Activated CD4-positive, CD25-positive, alpha-beta regulatory T cell treated with anti-CD3 and anti-CD28 coated beads, Interleukin-2, amount 50 U/mL, for 16 hours (primary cell): ENCODE data around the gene AMOTL2.

Experiments
- DNase-seq: peaks from one replicate; pipeline ENCODE4 v3.0.0-alpha.2; 2020; ENCODE audit warnings: low read depth, low spot score

AMOTL2 gene

GRCh38 chr3:134380249-134380648, 6.0 kb upstream of the AMOTL2 start:
- no peak for DNase-seq

- DNase-seq, result no peak
Measured at GRCh38 chr3:134378818-134379217, 4.6 kb upstream of the AMOTL2 start.

GRCh38 chr3:134378384-134378783, 4.1 kb upstream of the AMOTL2 start:
- no peak for DNase-seq

- DNase-seq, result no peak
Measured at GRCh38 chr3:134377896-134378295, 3.6 kb upstream of the AMOTL2 start.

- no peak for DNase-seq
Measured at GRCh38 chr3:134376786-134377426, 2.7 kb upstream of the AMOTL2 start.

GRCh38 chr3:134376385-134376765, 2.1 kb upstream of the AMOTL2 start:
- DNase-seq, result no peak

GRCh38 chr3:134375582-134376384, 1.5 kb upstream of the AMOTL2 start:
- DNase-seq, result no peak

- DNase-seq, result no peak
Measured at GRCh38 chr3:134374791-134375581, 739 bp upstream of the AMOTL2 start.

- DNase-seq, result no peak
Measured at GRCh38 chr3:134373271-134374104, 759 bp downstream of the AMOTL2 start.

GRCh38 chr3:134372396-134373270, 1.6 kb downstream of the AMOTL2 start:
- DNase-seq, result no peak

- no peak for DNase-seq
Measured at GRCh38 chr3:134371542-134372324, 2.5 kb downstream of the AMOTL2 start.

GRCh38 chr3:134370611-134371531, 3.4 kb downstream of the AMOTL2 start:
- no peak for DNase-seq

GRCh38 chr3:134369861-134370596, 4.2 kb downstream of the AMOTL2 start:
- DNase-seq, result no peak

GRCh38 chr3:134369231-134369741, 5.0 kb downstream of the AMOTL2 start:
- no peak for DNase-seq

GRCh38 chr3:134368751-134369105, 5.5 kb downstream of the AMOTL2 start:
- DNase-seq, result no peak

- DNase-seq, result no peak
Measured at GRCh38 chr3:134367869-134368750, 6.1 kb downstream of the AMOTL2 start.
